GM12878 (cell line): ENCODE data around the gene ALDH1A2. TPM values are rescaled to one million over a fixed set of nuclear protein-coding genes. Genes with fewer than 3 reads are reported as not detected.

Experiments
- JUND ChIP-seq: IDR thresholded peaks from 2 replicates; pipeline ENCODE4 v1.6.1; 2012; ENCODE audit warnings: low read depth, mild to moderate bottlenecking, low read length, improper control_type of control experiment, moderate library complexity
- SPI1 ChIP-seq: IDR thresholded peaks from 2 replicates; pipeline ENCODE4 v1.6.1; 2011; ENCODE audit warnings: low read depth, mild to moderate bottlenecking, low read length, moderate library complexity, borderline replicate concordance; ENCODE audit not compliant: insufficient read depth
- YY1 ChIP-seq: IDR thresholded peaks from 2 replicates; pipeline ENCODE4 v1.6.1; 2011; ENCODE audit warnings: low read depth, mild to moderate bottlenecking, low read length
- polyA plus RNA-seq, 11 experiments: library from polyadenylated mRNA; depleted of rRNA in 4 of 11; unstranded in 6 of 11; stranded (reverse) in 5 of 11; fragments of >200 nt; fragmentation: Nextera tagmentation in 4 of 11; fragmentation: Illumina TruSeq in 1 of 11; extraction: Ambion mirVana in 4 of 11; extraction: Trizol in 1 of 11; gene quantifications; 1 replicate in 1 of 11; 2 replicates in 10 of 11; pipeline versions ENCODE4 v1.2.1 to v1.2.3, GENCODE V29; 2011 to 2016; ENCODE audit warnings: inconsistent platforms in 2 of 11, missing spikeins in 2 of 11, low read depth in 1 of 11
- total RNA-seq, 4 experiments: library from RNA; depleted of rRNA in 3 of 4; stranded (reverse); fragments of >200 nt in 3 of 4; fragmentation: Illumina TruSeq in 1 of 4; extraction: Trizol in 1 of 4; gene quantifications; 2 replicates each; pipeline versions ENCODE4 v1.2.1 to v1.2.3, GENCODE V29; 2013 to 2021
- TF ChIP-seq, protein P1 (sequence below): fragments of 150-350 bp; IDR thresholded peaks from 2 replicates; pipeline ENCODE4 v1.6.1; 2014; ENCODE audit warnings: mild to moderate bottlenecking, low read depth, low read length
- TF ChIP-seq, protein P2 (sequence below): fragments of 450-650 bp; IDR thresholded peaks from 2 replicates; pipeline ENCODE4 v1.6.1; 2016; ENCODE audit warnings: mild to moderate bottlenecking, moderate library complexity, borderline replicate concordance
- TF ChIP-seq, protein P3 (sequence below): IDR thresholded peaks from 2 replicates; pipeline ENCODE4 v1.6.1; 2012; ENCODE audit warnings: low read depth, low read length, improper control_type of control experiment

ALDH1A2 gene
- total and polyA plus RNA-seq, 10 of the 15 experiments (the other 5 are each of a cell fraction or from before 2014, with no cell fraction given), result 0.06 to 0.92 (median 0.18) TPM; not detected in 5

DNA sequence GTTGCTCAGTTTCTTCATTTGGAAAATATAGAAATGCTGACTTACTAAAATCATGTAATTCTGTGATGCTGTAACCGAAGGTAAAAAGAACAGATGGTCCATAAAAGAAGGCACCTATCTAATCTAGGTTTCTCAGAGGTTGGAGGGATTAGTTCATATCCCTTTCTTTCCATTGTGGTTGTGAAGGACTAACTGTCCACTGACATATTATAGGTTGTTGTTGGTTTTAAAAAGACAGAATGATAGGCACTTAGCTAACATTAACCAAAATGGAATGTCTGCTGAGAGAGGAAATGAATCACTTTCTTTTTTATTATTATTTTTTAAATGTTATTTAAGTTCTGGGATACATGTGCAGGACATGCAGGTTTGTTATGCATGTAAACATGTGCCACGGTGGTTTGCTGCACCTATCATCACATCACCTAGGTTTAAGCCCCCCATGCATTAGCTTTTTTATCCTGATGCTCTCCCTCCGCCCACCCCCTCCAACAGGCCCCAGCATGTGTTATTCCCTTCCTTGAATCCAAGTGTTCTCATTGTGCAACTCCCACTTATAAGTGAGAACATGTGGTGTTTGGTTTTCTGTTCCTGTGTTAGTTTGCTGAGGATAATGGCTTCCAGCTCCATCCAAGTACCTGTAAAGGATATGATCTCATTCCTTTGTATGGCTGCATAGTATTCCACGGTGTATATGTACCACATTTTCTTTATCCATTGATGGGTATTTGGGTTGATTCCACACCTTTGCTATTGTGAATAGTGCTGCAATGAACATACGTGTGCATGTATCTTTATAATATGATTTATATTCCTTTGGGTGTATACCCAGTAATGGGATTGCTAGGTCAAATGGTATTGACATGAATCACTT, 45.8 kb downstream of the ALDH1A2 start (continued):
- TF ChIP-seq, protein P1, sequence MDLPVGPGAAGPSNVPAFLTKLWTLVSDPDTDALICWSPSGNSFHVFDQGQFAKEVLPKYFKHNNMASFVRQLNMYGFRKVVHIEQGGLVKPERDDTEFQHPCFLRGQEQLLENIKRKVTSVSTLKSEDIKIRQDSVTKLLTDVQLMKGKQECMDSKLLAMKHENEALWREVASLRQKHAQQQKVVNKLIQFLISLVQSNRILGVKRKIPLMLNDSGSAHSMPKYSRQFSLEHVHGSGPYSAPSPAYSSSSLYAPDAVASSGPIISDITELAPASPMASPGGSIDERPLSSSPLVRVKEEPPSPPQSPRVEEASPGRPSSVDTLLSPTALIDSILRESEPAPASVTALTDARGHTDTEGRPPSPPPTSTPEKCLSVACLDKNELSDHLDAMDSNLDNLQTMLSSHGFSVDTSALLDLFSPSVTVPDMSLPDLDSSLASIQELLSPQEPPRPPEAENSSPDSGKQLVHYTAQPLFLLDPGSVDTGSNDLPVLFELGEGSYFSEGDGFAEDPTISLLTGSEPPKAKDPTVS, result no peak
- no peak for TF ChIP-seq JUND
- TF ChIP-seq, protein P2, sequence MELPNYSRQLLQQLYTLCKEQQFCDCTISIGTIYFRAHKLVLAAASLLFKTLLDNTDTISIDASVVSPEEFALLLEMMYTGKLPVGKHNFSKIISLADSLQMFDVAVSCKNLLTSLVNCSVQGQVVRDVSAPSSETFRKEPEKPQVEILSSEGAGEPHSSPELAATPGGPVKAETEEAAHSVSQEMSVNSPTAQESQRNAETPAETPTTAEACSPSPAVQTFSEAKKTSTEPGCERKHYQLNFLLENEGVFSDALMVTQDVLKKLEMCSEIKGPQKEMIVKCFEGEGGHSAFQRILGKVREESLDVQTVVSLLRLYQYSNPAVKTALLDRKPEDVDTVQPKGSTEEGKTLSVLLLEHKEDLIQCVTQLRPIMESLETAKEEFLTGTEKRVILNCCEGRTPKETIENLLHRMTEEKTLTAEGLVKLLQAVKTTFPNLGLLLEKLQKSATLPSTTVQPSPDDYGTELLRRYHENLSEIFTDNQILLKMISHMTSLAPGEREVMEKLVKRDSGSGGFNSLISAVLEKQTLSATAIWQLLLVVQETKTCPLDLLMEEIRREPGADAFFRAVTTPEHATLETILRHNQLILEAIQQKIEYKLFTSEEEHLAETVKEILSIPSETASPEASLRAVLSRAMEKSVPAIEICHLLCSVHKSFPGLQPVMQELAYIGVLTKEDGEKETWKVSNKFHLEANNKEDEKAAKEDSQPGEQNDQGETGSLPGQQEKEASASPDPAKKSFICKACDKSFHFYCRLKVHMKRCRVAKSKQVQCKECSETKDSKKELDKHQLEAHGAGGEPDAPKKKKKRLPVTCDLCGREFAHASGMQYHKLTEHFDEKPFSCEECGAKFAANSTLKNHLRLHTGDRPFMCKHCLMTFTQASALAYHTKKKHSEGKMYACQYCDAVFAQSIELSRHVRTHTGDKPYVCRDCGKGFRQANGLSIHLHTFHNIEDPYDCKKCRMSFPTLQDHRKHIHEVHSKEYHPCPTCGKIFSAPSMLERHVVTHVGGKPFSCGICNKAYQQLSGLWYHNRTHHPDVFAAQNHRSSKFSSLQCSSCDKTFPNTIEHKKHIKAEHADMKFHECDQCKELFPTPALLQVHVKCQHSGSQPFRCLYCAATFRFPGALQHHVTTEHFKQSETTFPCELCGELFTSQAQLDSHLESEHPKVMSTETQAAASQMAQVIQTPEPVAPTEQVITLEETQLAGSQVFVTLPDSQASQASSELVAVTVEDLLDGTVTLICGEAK, result no peak
- no peak for TF ChIP-seq SPI1
- TF ChIP-seq YY1, result no peak
- TF ChIP-seq, protein P3, sequence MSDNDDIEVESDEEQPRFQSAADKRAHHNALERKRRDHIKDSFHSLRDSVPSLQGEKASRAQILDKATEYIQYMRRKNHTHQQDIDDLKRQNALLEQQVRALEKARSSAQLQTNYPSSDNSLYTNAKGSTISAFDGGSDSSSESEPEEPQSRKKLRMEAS, result no peak
